NCI-H748 treated with DMSO at 0.1 percent for 48 hours (cell line): ENCODE data around the gene PCSK7.
A peak's percentile ranks its signal among the peaks of the same experiment; 100 is the strongest.
"Not testable (repeated sequence)": the region's sequence is repeated elsewhere in the genome, so short reads cannot be mapped to it uniquely, and the experiment has no call there.

ENCODE experiments used
- DNase-seq: peaks from one replicate; lab custom pipeline; 2025; lab: John Stamatoyannopoulos, UW

Gene PCSK7

GRCh38 chr11:117231842-117232091 is at the start of gene PCSK7:
Gene PCSK7, minus strand, starts transcription at chr11:117232073. Its CDS starts 2,229 bp downstream, at chr11:117229844.
- DNase-seq: no peak

GRCh38 chr11:117281159-117281558 is 49.3 kb upstream of the PCSK7 start:
- no peak for DNase-seq

DNA sequence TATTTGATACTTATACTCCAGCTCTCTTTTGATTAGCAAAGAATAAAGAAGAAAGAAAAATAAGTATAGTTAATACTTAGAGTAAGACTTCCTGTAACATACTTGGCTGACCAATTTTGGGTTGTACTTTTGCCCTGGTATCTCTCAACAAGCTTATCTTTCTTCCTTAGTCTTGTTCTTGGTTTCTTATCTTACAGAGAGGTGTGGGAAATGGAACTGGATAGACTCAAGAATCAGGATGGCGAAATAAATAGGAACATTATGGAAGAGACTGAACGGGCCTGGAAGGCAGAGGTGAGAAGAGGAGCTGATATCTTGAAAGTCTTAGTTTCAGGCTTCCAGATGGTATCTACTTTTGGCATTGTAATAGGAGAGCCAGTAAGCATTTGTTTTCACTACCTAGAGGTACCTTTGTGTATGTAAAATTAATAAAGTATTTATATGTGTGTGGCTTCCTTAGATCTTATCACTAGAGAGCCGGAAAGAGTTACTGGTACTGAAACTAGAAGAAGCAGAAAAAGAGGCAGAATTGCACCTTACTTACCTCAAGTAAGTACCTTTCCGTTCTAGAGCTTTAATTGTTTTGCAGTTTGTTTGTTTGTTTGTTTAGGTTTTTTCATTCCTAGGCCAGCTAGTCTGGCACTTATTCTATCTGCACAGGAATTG is 48.0 kb upstream of the PCSK7 start:
- DNase-seq: no peak

DNA sequence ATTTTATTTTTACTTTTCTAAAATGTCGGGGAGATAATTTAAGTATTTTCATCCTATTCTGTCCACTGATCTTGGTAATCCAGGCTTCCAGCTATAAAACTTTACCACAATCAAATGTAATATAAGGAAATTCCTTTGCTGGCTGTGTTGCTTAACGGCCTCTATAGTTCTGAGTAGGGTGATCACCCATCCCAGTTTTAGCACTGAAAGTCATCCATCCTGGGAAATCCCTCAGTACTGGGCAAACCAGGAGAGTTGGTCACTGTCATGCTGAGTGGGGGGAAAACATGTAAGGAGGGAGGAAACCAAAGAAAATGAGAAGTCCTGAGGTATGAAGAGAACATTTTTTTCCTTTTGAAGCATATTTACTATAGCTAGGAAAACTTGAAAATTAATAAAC is 46.5 kb upstream of the PCSK7 start:
- no peak for DNase-seq

DNA sequence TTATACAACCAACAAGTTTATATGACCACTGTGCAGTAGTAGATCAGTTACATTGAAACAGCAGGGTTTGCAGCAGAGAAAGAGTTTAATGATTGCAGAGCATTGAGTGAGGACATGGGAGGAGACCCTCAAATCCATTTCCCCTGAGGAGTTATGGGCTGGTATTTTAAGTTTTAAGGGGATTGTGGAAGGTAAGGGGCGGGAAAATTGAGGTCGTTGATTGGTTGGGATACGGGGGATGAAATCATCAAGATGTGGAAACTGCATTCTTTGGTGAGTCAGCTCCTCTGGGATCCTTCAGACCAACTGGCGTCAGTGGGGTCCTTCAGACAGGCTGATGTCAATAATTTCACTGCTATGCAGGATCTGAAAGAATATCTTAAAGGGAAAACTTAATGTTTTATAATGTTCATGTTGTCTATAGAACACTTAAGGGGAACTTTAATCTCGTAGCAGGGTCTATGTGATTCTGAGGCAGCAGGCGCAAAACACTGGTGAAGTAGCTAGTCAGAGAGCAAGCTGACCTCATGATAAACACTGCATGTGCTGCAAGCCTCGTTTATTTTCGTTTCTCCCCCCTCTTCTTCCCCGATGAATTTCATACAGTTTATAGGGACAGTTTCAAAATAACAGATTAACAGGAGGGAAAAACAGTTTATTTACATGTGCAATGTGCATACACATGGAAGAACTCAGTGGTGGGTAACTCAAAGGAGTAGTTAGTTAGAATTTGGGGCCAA is 41.8 kb upstream of the PCSK7 start:
- DNase-seq: no peak

- DNase-seq: not testable (repeated sequence)
Observed at GRCh38 chr11:117272175-117272574, 40.3 kb upstream of the PCSK7 start.

GRCh38 chr11:117271208-117271607 is 39.3 kb upstream of the PCSK7 start:
- DNase-seq: no peak

DNA sequence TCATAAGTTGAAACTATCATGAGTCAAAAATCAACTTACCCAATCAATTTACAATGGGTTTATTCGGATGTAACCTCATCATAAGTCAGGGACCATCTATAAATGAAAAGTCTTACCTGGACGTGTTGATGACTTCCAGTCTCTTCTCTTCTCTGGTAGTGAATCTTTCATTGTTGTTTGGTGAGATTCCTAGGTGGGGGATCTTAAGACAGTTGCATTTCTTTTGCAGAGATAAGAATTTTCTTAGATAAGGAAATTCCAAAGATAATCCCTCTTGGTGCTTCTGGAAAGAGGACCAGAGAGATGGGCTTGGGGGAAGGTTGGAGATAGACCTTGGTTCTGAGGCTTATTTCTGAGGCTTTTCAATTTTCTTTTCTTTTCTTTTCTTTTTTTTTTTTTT is 38.0 kb upstream of the PCSK7 start:
- no peak for DNase-seq

DNA sequence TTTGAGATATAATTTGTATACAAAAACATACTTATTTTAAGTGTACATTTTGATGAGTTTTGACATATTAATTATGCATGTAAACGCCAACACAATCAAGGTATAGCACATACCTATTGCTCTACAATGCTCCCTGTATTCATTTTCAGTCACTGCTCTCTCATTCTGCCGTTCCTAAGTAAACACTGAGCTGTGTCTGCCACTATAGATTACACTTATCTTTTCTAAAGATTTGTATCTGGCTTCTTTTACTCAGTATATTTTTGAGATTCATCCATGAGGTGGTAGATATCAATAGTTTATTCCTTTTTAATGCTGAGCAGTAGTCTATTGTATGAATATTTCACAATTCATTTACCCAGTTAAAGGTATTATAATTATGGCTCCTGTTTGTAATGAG is 33.9 kb upstream of the PCSK7 start:
- no peak for DNase-seq

DNA sequence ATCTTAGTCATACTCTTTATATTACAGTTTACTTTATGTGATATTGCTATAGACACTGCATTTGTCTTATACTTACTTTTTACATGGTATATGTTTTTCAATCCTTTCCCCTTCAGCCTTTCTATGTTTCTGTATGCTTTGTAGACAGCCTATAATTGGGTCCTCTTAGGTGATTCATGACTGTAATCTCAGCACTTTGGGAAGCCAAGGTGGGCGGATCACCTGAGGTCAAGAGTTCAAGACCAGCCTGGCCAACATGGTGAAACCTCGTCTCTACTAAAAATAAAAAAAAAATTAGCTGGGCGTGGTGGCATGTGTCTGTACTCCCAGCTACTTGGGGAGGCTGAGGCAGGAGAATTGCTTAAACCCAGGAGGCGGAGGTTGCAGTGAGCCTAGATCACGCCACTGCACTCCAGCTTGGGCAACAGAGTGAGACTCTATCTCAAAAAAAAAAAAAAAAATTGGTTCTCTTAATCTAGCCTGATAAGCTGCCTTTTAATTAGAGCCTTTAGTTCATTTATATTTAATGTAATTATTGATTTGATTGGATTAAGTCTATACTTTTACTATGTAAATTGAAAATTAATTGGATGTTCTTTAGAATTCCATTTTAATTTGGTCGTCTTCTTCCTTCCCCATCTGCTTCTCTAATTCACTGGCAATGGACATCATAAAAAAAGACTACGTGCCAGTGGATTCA is 32.9 kb upstream of the PCSK7 start:
- not testable (repeated sequence) for DNase-seq

DNA sequence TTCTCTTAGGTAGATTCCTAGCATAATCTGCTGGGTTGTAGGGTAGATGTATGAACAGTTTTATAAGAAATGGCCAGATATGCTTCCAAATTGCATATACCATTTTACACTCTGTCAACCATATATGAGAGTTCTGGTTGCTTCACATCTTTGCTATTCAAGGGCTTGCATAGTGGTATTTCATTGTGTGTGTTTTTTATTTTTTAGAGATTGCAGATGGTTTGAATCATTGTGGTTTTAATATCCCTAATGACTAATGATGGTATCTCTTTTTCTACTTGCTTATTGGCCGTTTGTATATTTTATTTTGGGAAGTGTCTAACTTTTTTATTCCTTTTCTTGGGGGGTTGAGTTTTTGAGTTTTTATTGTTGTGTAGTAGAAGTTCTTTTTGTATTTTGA is 27.5 kb upstream of the PCSK7 start:
- no peak for DNase-seq

DNA sequence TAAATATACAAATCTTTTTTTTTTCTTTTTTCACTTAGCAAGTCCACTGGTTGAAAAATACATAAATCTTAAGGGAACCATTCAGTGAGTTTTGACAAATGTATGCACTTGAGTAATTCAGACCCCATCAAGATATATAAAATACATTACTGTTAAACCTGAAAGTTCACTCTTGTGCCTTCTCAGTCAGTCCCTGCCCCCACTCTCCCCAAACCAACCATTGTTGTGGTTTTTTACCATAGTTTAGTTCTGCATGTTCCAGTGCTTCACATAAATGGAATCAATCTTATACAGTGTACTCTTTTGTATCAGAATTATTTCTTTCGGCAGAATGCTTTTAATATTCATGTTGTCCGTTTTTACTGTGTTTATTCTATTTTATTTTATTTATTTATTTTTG is 26.7 kb upstream of the PCSK7 start:
- no peak for DNase-seq

GRCh38 chr11:117256573-117256972 is 24.7 kb upstream of the PCSK7 start:
- no peak for DNase-seq

DNA sequence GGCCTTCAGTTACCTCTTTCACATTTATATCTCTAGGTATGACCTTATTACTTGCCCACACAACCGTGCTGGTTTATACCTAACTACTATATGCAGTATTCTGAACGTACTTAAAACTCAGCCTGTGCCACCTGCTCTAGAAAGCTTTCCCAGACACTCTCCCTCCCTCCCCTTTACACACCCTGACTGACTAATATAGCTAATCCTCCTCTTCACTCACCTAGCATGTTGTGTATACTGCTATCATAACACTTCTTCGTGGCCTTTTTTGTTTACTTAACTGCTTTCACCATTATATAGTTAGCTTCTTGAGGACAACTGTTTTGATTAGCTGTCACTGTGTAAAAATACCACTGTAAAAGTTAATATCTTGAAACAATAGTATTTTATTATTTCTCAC is 24.1 kb upstream of the PCSK7 start:
- DNase-seq: no peak

DNA sequence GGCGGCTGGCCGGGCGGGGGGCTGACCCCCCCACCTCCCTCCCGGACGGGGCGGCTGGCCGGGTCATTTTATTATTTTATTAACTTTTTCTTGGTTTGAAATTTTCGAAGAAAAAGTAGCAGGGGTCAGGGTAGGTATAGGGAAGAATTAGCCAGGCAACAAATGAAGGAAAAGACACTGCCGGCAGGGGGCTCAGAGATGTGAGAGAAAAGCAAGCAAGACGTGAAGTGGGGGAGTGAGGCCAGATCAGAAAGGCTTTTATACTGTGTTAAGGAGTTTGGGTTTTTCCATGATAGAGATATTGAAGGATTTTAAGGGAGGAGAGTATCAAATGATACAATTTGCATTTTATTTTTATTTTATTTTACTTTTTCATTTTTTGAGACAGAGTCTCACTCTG is 19.6 kb upstream of the PCSK7 start:
- no peak for DNase-seq

DNA sequence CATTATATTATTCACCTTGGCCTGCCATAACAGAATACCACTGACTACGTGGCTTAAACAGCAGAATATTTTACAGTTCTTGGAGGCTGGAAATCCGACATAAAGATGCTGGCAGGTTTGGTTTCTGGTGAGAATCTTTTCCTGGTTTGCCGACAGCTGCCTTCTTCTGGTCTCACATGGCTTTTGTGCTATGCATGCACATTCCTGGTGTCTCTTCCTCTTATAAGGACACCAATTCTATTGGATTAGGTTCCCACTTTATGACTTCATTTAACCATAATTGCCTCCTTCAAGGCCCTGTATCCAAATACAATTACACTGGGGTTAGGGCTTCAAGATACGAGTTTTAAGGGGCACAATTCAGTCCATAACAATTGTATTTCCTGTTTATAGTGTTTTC is 17.7 kb upstream of the PCSK7 start:
- DNase-seq: no peak

DNA sequence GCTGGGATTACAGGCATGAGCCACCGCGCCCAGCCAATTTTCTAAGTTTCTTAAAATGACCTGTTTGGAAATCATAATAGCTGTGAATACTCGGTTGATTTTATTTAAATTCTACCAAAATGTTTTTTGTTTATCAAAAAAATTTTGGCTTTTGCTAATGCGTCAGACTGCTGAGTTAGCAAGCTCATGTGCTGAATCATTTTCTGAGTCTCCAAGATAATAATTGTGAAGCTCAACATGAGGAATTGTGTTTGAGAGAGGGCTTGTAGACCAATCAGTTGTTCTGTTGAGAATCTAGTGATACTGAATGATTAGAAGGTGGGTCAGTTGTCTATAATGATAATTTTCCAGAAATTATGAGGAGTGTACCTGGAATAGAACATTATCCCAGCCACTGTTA is 16.5 kb upstream of the PCSK7 start:
- DNase-seq: no peak

DNA sequence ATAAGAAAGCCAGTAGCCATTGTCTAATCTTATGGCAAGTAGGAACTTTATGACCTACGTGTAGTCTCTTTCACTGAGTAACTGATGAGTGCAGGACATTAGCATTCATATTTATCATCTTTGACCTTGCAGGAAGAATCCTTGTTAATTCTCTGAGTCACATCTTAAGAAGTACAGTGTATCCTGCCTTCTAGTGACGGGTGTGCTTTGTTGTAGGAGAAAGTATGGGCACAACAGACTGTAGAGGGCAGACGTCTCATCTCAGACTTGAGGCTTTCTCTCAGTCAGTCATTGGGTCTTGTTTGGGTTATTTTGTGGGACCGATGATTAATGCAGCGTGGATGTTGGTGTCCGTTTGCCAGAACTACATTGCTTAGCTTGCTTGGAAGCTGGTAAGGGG is 7.4 kb upstream of the PCSK7 start:
- DNase-seq: no peak

DNA sequence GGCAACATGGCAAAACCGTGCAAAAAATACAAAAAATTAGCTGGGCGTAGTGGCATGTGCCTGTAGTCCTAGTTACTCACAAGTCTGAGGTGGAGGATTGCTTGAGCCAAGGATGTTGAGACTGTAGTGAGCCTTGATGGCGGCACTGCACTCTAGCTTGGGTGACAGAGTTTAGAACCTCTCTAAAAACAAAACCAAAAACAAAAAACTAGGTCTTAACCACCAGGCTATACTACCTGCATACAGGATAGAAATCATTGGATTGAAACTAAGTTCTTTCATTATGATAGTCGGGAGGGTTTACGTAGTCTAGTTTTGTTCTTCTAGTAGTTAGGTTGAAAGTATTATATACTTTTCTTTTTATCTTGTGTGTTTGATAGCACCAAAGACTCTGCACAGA is 6.3 kb upstream of the PCSK7 start:
- no peak for DNase-seq

DNA sequence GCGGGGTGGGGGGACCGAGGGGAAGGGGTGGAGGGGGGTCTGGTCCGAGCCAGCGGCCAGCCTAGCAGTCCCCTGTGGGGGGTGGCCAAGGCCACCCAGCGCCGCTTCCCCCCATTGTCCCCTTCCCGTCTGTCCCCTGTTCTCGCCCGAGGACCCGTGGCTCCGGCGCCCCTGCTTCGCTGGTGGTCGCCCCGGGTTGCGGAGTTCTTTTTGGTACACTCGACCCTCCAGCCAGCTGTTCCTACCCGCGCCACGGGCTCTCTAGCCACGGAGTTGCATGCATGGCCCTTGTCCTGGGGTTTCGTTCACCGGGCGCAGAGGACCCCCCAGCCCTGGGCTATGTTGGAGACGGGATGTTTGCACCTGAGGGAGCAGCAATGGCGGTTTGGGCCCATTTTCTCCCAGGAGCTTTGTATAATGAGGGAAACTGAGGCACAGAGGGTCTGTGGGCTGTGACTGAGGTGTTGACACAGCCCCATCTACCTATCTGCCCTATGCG is 1.1 kb upstream of the PCSK7 start:
- DNase-seq: no peak

DNA sequence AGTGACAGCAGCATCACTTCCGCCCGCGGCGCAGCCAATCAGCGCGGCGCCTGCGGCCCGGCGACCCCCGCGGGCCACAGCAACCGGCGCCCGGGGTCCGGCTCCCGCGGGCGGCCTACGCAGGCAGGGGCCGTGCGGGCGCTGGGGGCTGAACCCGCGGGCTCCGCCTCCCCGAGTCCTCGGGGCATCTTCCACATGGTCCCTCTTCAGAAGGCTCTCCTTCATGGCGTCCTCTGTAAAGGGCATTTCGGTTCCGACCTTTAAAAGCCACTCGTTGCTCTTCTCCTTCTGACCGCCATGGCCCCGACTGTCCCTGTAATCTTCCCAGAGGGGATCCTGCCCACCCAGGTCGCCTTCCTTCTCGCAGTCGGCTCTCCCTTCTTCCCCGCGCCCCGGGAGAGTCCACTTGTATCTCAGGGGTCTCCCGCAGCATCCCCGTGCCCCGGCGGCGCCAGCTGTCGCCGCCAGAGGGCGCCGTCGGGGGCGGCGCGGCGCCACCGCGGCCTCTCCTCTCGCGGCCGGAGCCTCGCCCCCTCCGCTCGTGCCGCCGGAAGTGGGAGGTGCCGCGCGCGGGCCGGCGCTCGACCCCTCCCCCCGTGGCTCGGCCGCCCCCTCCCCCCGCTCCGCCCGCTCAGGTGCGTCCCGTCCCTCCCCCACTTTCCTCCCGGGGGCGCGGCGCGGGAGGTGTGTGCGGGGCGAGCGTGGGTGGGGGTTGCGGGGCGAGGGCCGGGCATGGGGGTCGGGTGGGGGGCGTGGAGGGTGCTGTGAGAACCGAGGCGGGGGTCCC is 412 bp upstream of the PCSK7 start, which contains the start of gene RNF214:
Gene RNF214, plus strand, starts transcription at position 580 of the 787 bp plus-strand sequence. CDS start 1,602 bp downstream, outside the sequence.
- DNase-seq: peak; percentile 40
